Gastroesophageal sphincter (tissue), 3 donors: ENCODE data around the gene COL11A1.

Source experiments
- POLR2A ChIP-seq, 2 donors: fragments of 450-650 bp; IDR thresholded peaks; one replicate each; pipeline ENCODE4 v1.6.1; 2017; ENCODE audit warnings: antibody characterized with exemption in 2 of 2, mild to moderate bottlenecking in 2 of 2, moderate library complexity in 1 of 2
- TF ChIP-seq, protein P1 (sequence below), 4 experiments: fragments of 200-600 bp in 2 of 4; fragments of 450-650 bp in 2 of 4; sonication (generic) in 1 of 4; IDR thresholded peaks; one replicate each; pipeline ENCODE4 v1.5.1; 2017 to 2019; ENCODE audit warnings: antibody characterized with exemption in 4 of 4, mild to moderate bottlenecking in 2 of 4, moderate library complexity in 2 of 4

DNA sequence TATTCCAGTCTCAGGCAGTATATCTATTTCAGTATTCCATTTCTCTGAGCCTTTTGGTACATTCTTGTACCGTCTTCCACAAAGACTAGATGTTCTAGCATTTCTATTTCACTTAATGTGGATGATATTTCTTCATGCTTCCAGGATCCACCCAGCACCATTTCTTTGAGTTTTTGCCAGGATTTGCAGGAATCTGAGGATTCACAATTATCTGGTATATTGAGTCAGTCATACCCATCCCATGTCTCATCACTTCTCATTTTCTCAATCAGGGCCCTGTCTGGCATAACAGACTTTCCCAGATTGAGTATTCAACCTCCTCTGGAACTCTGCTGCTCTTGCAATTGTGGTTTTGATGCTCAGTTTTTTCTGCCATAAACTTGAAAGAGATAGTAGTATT is 20.9 kb upstream of the COL11A1 start:
- TF ChIP-seq, protein P1, sequence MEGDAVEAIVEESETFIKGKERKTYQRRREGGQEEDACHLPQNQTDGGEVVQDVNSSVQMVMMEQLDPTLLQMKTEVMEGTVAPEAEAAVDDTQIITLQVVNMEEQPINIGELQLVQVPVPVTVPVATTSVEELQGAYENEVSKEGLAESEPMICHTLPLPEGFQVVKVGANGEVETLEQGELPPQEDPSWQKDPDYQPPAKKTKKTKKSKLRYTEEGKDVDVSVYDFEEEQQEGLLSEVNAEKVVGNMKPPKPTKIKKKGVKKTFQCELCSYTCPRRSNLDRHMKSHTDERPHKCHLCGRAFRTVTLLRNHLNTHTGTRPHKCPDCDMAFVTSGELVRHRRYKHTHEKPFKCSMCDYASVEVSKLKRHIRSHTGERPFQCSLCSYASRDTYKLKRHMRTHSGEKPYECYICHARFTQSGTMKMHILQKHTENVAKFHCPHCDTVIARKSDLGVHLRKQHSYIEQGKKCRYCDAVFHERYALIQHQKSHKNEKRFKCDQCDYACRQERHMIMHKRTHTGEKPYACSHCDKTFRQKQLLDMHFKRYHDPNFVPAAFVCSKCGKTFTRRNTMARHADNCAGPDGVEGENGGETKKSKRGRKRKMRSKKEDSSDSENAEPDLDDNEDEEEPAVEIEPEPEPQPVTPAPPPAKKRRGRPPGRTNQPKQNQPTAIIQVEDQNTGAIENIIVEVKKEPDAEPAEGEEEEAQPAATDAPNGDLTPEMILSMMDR (IDR thresholded peaks at IDR 0.05): no peak
- TF ChIP-seq POLR2A (IDR thresholded peaks at IDR 0.05): no peak
